ENCODE results near the gene DVL3.

DNA sequence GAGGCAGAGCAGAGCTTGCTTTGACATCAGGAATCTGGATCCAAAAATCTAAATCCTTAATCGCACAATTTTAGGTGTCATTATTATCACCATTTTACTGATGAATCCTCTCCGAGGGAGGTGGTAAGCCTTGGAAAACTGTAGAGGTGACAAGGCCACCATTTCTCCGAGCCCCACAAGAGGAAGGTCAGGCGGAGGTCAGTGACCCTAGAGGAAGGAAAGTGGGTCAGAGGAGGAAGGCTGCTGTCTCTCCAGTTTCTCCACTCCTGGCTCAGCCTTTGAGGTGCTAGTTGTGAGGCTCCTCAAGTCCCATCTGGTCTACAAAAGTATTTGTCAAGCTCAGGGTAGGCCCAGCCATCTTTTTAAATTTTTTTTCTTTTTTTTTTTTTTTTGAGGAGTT, 3.2 kb downstream of the DVL3 start:
- TF ChIP-seq, protein P1, sequence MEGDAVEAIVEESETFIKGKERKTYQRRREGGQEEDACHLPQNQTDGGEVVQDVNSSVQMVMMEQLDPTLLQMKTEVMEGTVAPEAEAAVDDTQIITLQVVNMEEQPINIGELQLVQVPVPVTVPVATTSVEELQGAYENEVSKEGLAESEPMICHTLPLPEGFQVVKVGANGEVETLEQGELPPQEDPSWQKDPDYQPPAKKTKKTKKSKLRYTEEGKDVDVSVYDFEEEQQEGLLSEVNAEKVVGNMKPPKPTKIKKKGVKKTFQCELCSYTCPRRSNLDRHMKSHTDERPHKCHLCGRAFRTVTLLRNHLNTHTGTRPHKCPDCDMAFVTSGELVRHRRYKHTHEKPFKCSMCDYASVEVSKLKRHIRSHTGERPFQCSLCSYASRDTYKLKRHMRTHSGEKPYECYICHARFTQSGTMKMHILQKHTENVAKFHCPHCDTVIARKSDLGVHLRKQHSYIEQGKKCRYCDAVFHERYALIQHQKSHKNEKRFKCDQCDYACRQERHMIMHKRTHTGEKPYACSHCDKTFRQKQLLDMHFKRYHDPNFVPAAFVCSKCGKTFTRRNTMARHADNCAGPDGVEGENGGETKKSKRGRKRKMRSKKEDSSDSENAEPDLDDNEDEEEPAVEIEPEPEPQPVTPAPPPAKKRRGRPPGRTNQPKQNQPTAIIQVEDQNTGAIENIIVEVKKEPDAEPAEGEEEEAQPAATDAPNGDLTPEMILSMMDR (conservative IDR thresholded peaks at IDR 0.05; ENCODE audit: low read length), result no peak
- TF ChIP-seq EZH2phosphoT487 (IDR thresholded peaks at IDR 0.05; ENCODE audit: borderline replicate concordance, low read depth, low read length), result no peak

All from OCI-LY7 (cell line).